Liver (tissue), 10 donors: ENCODE data around the gene ATP2B2. TPM values are rescaled to one million over a fixed set of nuclear protein-coding genes. Genes with fewer than 3 reads are reported as not detected.

Experiments used
- DNase-seq: peaks from one replicate; pipeline ENCODE4 v3.0.0-alpha.2; 2017; ENCODE audit warnings: low spot score
- H3K27ac ChIP-seq, 2 donors: one replicate each; pipeline ENCODE4 v1.7.0; 2013; ENCODE audit warnings: inconsistent platforms in 2 of 2, low read length in 2 of 2, control low read depth in 1 of 2, low read depth in 1 of 2, mild to moderate bottlenecking in 1 of 2
- H3K27me3 ChIP-seq, 4 donors: one replicate each; pipeline versions ENCODE4 v1.6.1 to v1.7.0; 2013; ENCODE audit warnings: low read length in 3 of 4, inconsistent platforms in 1 of 4, mild to moderate bottlenecking in 1 of 4, moderate library complexity in 1 of 4; ENCODE audit not compliant: control insufficient read depth in 4 of 4, insufficient read depth in 4 of 4
- H3K36me3 ChIP-seq, 4 donors: one replicate each; pipeline versions ENCODE4 v1.6.1 to v1.7.0; 2013; ENCODE audit warnings: low read length in 3 of 4, mild to moderate bottlenecking in 3 of 4, low read depth in 1 of 4, moderate library complexity in 1 of 4; ENCODE audit not compliant: control insufficient read depth in 4 of 4, insufficient read depth in 3 of 4
- H3K4me1 ChIP-seq, 4 donors: one replicate each; pipeline versions ENCODE4 v1.6.1 to v1.7.0; 2013; ENCODE audit warnings: low read length in 3 of 4, mild to moderate bottlenecking in 3 of 4, moderate library complexity in 1 of 4; ENCODE audit not compliant: control insufficient read depth in 4 of 4, insufficient read depth in 4 of 4
- H3K4me3 ChIP-seq, 3 donors: one replicate each; pipeline versions ENCODE4 v1.6.1 to v1.7.0; 2013; ENCODE audit warnings: low read length in 3 of 3, control low read depth in 1 of 3, low read depth in 1 of 3, mild to moderate bottlenecking in 1 of 3
- H3K9ac ChIP-seq, 2 donors: one replicate each; pipeline ENCODE4 v1.7.0; 2013; ENCODE audit warnings: low read length in 2 of 2, mild to moderate bottlenecking in 2 of 2, moderate library complexity in 2 of 2, control low read depth in 1 of 2, low read depth in 1 of 2
- H3K9me3 ChIP-seq, 4 donors: one replicate each; pipeline versions ENCODE4 v1.6.1 to v1.7.0; 2013; ENCODE audit warnings: low read length in 3 of 4; ENCODE audit not compliant: control insufficient read depth in 4 of 4
- CTCF ChIP-seq: fragments of 150-350 bp; IDR thresholded peaks from 2 replicates; pipeline ENCODE4 v1.5.1; 2017; ENCODE audit warnings: improper control_type of control experiment, low read depth, low read length; ENCODE audit not compliant: missing input control
- EGR1 ChIP-seq, 2 donors: IDR thresholded peaks; 2 replicates each; pipeline ENCODE4 v1.6.1; 2016 to 2018; ENCODE audit warnings: antibody characterized with exemption in 2 of 2, low read depth in 2 of 2
- FOXA1 ChIP-seq: IDR thresholded peaks from 2 replicates; pipeline ENCODE4 v1.6.1; 2016; ENCODE audit warnings: antibody characterized with exemption
- GABPA ChIP-seq, 2 donors: IDR thresholded peaks in 1 of 2; conservative IDR thresholded peaks in 1 of 2; 2 replicates each; pipeline ENCODE4 v1.6.1; 2016; ENCODE audit warnings: antibody characterized with exemption in 2 of 2, mild to moderate bottlenecking in 1 of 2, moderate library complexity in 1 of 2
- HNF4A ChIP-seq, 2 donors: conservative IDR thresholded peaks; 2 replicates each; pipeline ENCODE4 v1.6.1; 2016; ENCODE audit warnings: antibody characterized with exemption in 2 of 2, mild to moderate bottlenecking in 2 of 2
- HNF4G ChIP-seq: IDR thresholded peaks from 2 replicates; pipeline ENCODE4 v1.6.1; 2016; ENCODE audit warnings: antibody characterized with exemption
- JUND ChIP-seq, 2 donors: IDR thresholded peaks; 2 replicates each; pipeline ENCODE4 v1.6.1; 2016; ENCODE audit warnings: antibody characterized with exemption in 2 of 2
- NR2F2 ChIP-seq: IDR thresholded peaks from 2 replicates; pipeline ENCODE4 v1.6.1; 2016; ENCODE audit warnings: antibody characterized with exemption
- RAD21 ChIP-seq, 2 donors: IDR thresholded peaks; 2 replicates each; pipeline ENCODE4 v1.6.1; 2016; ENCODE audit warnings: antibody characterized with exemption in 2 of 2, mild to moderate bottlenecking in 2 of 2
- RXRA ChIP-seq, 2 donors: IDR thresholded peaks; 2 replicates each; pipeline ENCODE4 v1.6.1; 2017 to 2018; ENCODE audit warnings: antibody characterized with exemption in 2 of 2, mild to moderate bottlenecking in 1 of 2
- SP1 ChIP-seq: IDR thresholded peaks from 2 replicates; pipeline ENCODE4 v1.6.1; 2018; ENCODE audit warnings: antibody characterized with exemption, mild to moderate bottlenecking
- TAF1 ChIP-seq: conservative IDR thresholded peaks from 2 replicates; pipeline ENCODE4 v1.6.1; 2016; ENCODE audit warnings: antibody characterized with exemption, mild to moderate bottlenecking
- YY1 ChIP-seq: IDR thresholded peaks from 2 replicates; pipeline ENCODE4 v1.6.1; 2016; ENCODE audit warnings: antibody characterized with exemption, mild to moderate bottlenecking
- WGBS: extraction: QIAGEN DNeasy Blood & Tissue Kit; methylation state at CpG from one replicate; pipeline ENCODE4 v1.1.7; 2013; 5-methylcytosine and 5-hydroxymethylcytosine counted together
- polyA plus RNA-seq, 2 donors: library from polyadenylated mRNA; stranded (reverse) in 1 of 2; unstranded in 1 of 2; fragments of 200-250 nt in 1 of 2; fragments of >200 nt in 1 of 2; fragmentation: Nextera tagmentation in 1 of 2; extraction: Ambion mirVana in 1 of 2; gene quantifications; one replicate each; pipeline versions ENCODE4 v1.2.1 to v1.2.3, GENCODE V29; 2013 to 2015
- small RNA-seq: library from RNA; depleted of rRNA; stranded (forward); fragments of <200 nt; gene quantifications from one replicate; pipeline ENCODE3, GENCODE V24; 2014
- total RNA-seq, 2 donors: library from RNA; depleted of rRNA; stranded (reverse); fragments of >200 nt; gene quantifications; one replicate each; pipeline ENCODE4 v1.2.3, GENCODE V29; 2014
- TF ChIP-seq, protein P1 (sequence below): IDR thresholded peaks from 2 replicates; pipeline ENCODE4 v1.6.1; 2016; ENCODE audit warnings: antibody characterized with exemption
- TF ChIP-seq, protein P2 (sequence below): IDR thresholded peaks from 2 replicates; pipeline ENCODE4 v1.6.1; 2016; ENCODE audit warnings: antibody characterized with exemption
- donor health status: healthy.
- donor health status: healthy.
- donor health status: healthy.
- donor health status: healthy.
- donor health status: healthy.

ATP2B2 gene
- total and polyA plus RNA-seq, 4 donors = 10.4 to 27.8 (median 20.7) TPM

DNA sequence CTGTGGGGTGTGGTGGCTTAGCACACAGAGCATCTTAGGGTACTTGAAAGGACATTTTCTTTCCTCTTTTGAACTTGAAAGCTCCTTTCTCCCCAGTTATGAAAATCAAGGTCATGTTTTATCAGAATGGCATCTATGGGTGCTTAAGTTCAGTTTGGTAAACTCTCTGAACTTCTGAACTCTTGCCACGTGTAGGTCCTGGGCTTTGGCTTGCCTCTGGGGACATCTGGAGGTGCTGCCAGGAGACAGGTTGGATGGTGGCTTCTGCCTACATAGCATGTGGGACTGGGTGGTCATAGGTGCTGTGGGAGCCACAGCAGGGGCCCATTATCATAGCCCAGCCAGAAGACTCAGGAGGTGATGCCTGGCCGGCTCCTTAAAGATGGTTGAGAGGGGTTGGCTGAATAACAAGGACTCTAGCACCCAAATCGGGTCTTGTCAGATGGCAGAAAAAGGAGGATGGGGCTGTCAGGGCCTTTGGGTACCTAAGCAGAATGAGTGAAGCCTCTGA, 228.2 kb downstream of the ATP2B2 start:
- Histone ChIP-seq H3K9me3 (no peaks in the 10 kb centered on the region), H3K4me3 (no peak overlapping the region), H3K4me1 (peaks cover 2 to 21% (median 16%) of the 10 kb centered on the region in 4 donors), H3K27ac (no peak overlapping the region), H3K9ac (no peak overlapping the region), H3K36me3 (peaks cover 8 to 44% (median 25%) of the 10 kb centered on the region in 4 donors), H3K27me3 (no peaks in the 10 kb centered on the region)
- TF ChIP-seq RXRA (IDR thresholded peaks at IDR 0.05) = no peak
- no peak for TF ChIP-seq JUND (IDR thresholded peaks at IDR 0.05)
- TF ChIP-seq GABPA (IDR thresholded peaks at IDR 0.05 in 1 of 2, conservative IDR thresholded peaks at IDR 0.05 in 1 of 2) = no peak
- TF ChIP-seq CTCF = no peak
- TF ChIP-seq HNF4A (conservative IDR thresholded peaks at IDR 0.05) = no peak
- TF ChIP-seq, protein P1, sequence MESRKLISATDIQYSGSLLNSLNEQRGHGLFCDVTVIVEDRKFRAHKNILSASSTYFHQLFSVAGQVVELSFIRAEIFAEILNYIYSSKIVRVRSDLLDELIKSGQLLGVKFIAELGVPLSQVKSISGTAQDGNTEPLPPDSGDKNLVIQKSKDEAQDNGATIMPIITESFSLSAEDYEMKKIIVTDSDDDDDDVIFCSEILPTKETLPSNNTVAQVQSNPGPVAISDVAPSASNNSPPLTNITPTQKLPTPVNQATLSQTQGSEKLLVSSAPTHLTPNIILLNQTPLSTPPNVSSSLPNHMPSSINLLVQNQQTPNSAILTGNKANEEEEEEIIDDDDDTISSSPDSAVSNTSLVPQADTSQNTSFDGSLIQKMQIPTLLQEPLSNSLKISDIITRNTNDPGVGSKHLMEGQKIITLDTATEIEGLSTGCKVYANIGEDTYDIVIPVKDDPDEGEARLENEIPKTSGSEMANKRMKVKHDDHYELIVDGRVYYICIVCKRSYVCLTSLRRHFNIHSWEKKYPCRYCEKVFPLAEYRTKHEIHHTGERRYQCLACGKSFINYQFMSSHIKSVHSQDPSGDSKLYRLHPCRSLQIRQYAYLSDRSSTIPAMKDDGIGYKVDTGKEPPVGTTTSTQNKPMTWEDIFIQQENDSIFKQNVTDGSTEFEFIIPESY = no peak
- TF ChIP-seq, protein P2, sequence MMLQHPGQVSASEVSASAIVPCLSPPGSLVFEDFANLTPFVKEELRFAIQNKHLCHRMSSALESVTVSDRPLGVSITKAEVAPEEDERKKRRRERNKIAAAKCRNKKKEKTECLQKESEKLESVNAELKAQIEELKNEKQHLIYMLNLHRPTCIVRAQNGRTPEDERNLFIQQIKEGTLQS = no peak
- no peak for TF ChIP-seq HNF4G
- no peak for TF ChIP-seq FOXA1
- TF ChIP-seq RAD21 (IDR thresholded peaks at IDR 0.05) = no peak
- TF ChIP-seq SP1 = no peak
- no peak for TF ChIP-seq TAF1
- no peak for TF ChIP-seq EGR1 (IDR thresholded peaks at IDR 0.05; ENCODE audit: low read depth in 2 of 2)
- TF ChIP-seq NR2F2 = no peak
- no peak for TF ChIP-seq YY1
- 73% methylated on average over 3 of the region's 3 CpGs for WGBS
- DNase-seq = no peak

GRCh38 chr3:10274601-10275000, 230.8 kb downstream of the ATP2B2 start:
- peaks cover 9 to 44% (median 24%) of the 10 kb centered on the region in 4 donors for H3K36me3 ChIP-seq
- no peaks in the 10 kb centered on the region for H3K9me3 ChIP-seq
- no peak for DNase-seq
- H3K4me3 ChIP-seq = no peak overlapping the region
- no peak overlapping the region for H3K9ac ChIP-seq
- peaks cover 2 to 21% (median 16%) of the 10 kb centered on the region in 4 donors for H3K4me1 ChIP-seq
- no peaks in the 10 kb centered on the region for H3K27me3 ChIP-seq
- TF ChIP-seq CTCF = no peak
- WGBS = 63% methylated on average over 1 of the region's 1 CpG
- no peak overlapping the region for H3K27ac ChIP-seq

Small RNA genes within 50 kb of the gene (small RNA-seq; reads per million reads assigned to genes)
- gene MIR378B = 0.42 reads per million, percentile 47 among the genes with 10 or more reads in this experiment
- 0.42 reads per million, percentile 47 among the genes with 10 or more reads in this experiment for gene MIR885
- not detected for gene RF02126

Other genes starting within 250 kb of the ATP2B2 start
- 1 to 10 TPM in 1 of 2 donors, under 1 TPM in 1; 0.08 to 1.3 TPM for gene GHRL, start 212.6 kb downstream of the ATP2B2 start, total RNA-seq
- gene GHRL, start 212.6 kb downstream of the ATP2B2 start, polyA plus RNA-seq = under 1 TPM; 0.17 to 0.38 TPM
- gene SEC13, start 184.5 kb downstream of the ATP2B2 start, total RNA-seq = 100 to 1,000 TPM in 1 of 2 donors, 10 to 100 TPM in 1; 72.5 to 100 TPM
- gene SEC13, start 184.5 kb downstream of the ATP2B2 start, polyA plus RNA-seq = 10 to 100 TPM; 61.6 to 87.1 TPM